Measurements from ENCODE around the gene MACROD2.

The MACROD2 gene

GRCh38 chr20:16030253-16030652 lies 2034.9 kb downstream of the MACROD2 start:
- H3K4me3 Mint-ChIP-seq, result no peak overlapping the region
- CTCF ChIA-PET, result no interaction called here
- H3K4me1 Mint-ChIP-seq, result no peaks in the 10 kb centered on the region
- no peaks in the 10 kb centered on the region for H3K36me3 Mint-ChIP-seq
- H3K9me3 Mint-ChIP-seq, result no peaks in the 10 kb centered on the region
- DNase-seq, result no peak
- H3K27me3 Mint-ChIP-seq, result no peaks in the 10 kb centered on the region
- H3K27ac Mint-ChIP-seq, result no peak overlapping the region

GRCh38 chr20:16035576-16035975 lies 2040.3 kb downstream of the MACROD2 start:
- H3K4me3 Mint-ChIP-seq, result no peak overlapping the region
- H3K36me3 Mint-ChIP-seq, result no peaks in the 10 kb centered on the region
- no peak overlapping the region for H3K27ac Mint-ChIP-seq
- no peaks in the 10 kb centered on the region for H3K4me1 Mint-ChIP-seq
- H3K9me3 Mint-ChIP-seq, result peaks cover 1% of the 10 kb centered on the region
- no peaks in the 10 kb centered on the region for H3K27me3 Mint-ChIP-seq
- CTCF ChIA-PET, result no interaction called here
- no peak for DNase-seq

GRCh38 chr20:16036331-16036730 lies 2041.0 kb downstream of the MACROD2 start:
- no peak for DNase-seq
- Mint-ChIP-seq H3K27ac (no peak overlapping the region), H3K36me3 (no peaks in the 10 kb centered on the region), H3K27me3 (no peaks in the 10 kb centered on the region), H3K4me3 (no peak overlapping the region), H3K4me1 (no peaks in the 10 kb centered on the region), H3K9me3 (peaks cover 1% of the 10 kb centered on the region)
- CTCF ChIA-PET, result interaction anchor here (0.7 kb wide), 1 partner anchor 1343 kb away, joined by 3 read pairs; no protein-coding TSS in a partner anchor

- CTCF ChIA-PET, result no interaction called here
- Mint-ChIP-seq H3K27me3 (no peaks in the 10 kb centered on the region), H3K27ac (no peak overlapping the region), H3K4me3 (no peak overlapping the region), H3K9me3 (peaks cover 3% of the 10 kb centered on the region), H3K4me1 (no peaks in the 10 kb centered on the region), H3K36me3 (no peaks in the 10 kb centered on the region)
- DNase-seq, result no peak
Observed at GRCh38 chr20:16040742-16041141, 2045.4 kb downstream of the MACROD2 start.

- CTCF ChIA-PET, result no interaction called here
- H3K27ac Mint-ChIP-seq, result no peak overlapping the region
- H3K9me3 Mint-ChIP-seq, result peaks cover 2% of the 10 kb centered on the region
- no peaks in the 10 kb centered on the region for H3K36me3 Mint-ChIP-seq
- H3K4me1 Mint-ChIP-seq, result no peaks in the 10 kb centered on the region
- no peaks in the 10 kb centered on the region for H3K27me3 Mint-ChIP-seq
- no peak for DNase-seq
- no peak overlapping the region for H3K4me3 Mint-ChIP-seq
Observed at GRCh38 chr20:16042731-16043130, 2047.4 kb downstream of the MACROD2 start.

GRCh38 chr20:16043931-16044330 lies 2048.6 kb downstream of the MACROD2 start:
- CTCF ChIA-PET, result no interaction called here
- peaks cover 2% of the 10 kb centered on the region for H3K9me3 Mint-ChIP-seq
- DNase-seq, result no peak
- H3K27me3 Mint-ChIP-seq, result no peaks in the 10 kb centered on the region
- no peak overlapping the region for H3K4me3 Mint-ChIP-seq
- H3K27ac Mint-ChIP-seq, result no peak overlapping the region
- no peaks in the 10 kb centered on the region for H3K36me3 Mint-ChIP-seq
- no peaks in the 10 kb centered on the region for H3K4me1 Mint-ChIP-seq

- no peak overlapping the region for H3K4me3 Mint-ChIP-seq
- no peaks in the 10 kb centered on the region for H3K4me1 Mint-ChIP-seq
- H3K9me3 Mint-ChIP-seq, result peaks cover 2% of the 10 kb centered on the region
- CTCF ChIA-PET, result no interaction called here
- H3K36me3 Mint-ChIP-seq, result no peaks in the 10 kb centered on the region
- no peaks in the 10 kb centered on the region for H3K27me3 Mint-ChIP-seq
- no peak overlapping the region for H3K27ac Mint-ChIP-seq
- no peak for DNase-seq
Observed at GRCh38 chr20:16048876-16049275, 2053.6 kb downstream of the MACROD2 start.

GRCh38 chr20:16049529-16050093 lies 2054.3 kb downstream of the MACROD2 start:
- Mint-ChIP-seq H3K27me3 (no peaks in the 10 kb centered on the region), H3K4me1 (no peaks in the 10 kb centered on the region), H3K4me3 (no peak overlapping the region), H3K36me3 (no peaks in the 10 kb centered on the region), H3K9me3 (peaks cover 5% of the 10 kb centered on the region), H3K27ac (no peak overlapping the region)
- DNase-seq, result no peak
- CTCF ChIA-PET, result no interaction called here

GRCh38 chr20:16050366-16050765 lies 2055.1 kb downstream of the MACROD2 start:
- H3K36me3 Mint-ChIP-seq, result no peaks in the 10 kb centered on the region
- no peak for DNase-seq
- H3K27ac Mint-ChIP-seq, result no peak overlapping the region
- H3K4me3 Mint-ChIP-seq, result no peak overlapping the region
- no peaks in the 10 kb centered on the region for H3K27me3 Mint-ChIP-seq
- H3K4me1 Mint-ChIP-seq, result no peaks in the 10 kb centered on the region
- CTCF ChIA-PET, result no interaction called here
- peaks cover 8% of the 10 kb centered on the region for H3K9me3 Mint-ChIP-seq

GRCh38 chr20:16051968-16052367 lies 2056.7 kb downstream of the MACROD2 start:
- Mint-ChIP-seq H3K4me1 (no peaks in the 10 kb centered on the region), H3K27me3 (no peaks in the 10 kb centered on the region), H3K27ac (no peak overlapping the region), H3K4me3 (no peak overlapping the region), H3K36me3 (no peaks in the 10 kb centered on the region), H3K9me3 (peaks cover 10% of the 10 kb centered on the region)
- DNase-seq, result no peak
- CTCF ChIA-PET, result no interaction called here

GRCh38 chr20:16052456-16052855 lies 2057.1 kb downstream of the MACROD2 start:
- CTCF ChIA-PET, result no interaction called here
- no peak for DNase-seq
- no peaks in the 10 kb centered on the region for H3K27me3 Mint-ChIP-seq
- H3K36me3 Mint-ChIP-seq, result no peaks in the 10 kb centered on the region
- no peaks in the 10 kb centered on the region for H3K4me1 Mint-ChIP-seq
- no peak overlapping the region for H3K4me3 Mint-ChIP-seq
- no peak overlapping the region for H3K27ac Mint-ChIP-seq
- peaks cover 10% of the 10 kb centered on the region for H3K9me3 Mint-ChIP-seq

GRCh38 chr20:16054985-16055384 lies 2059.7 kb downstream of the MACROD2 start:
- H3K9me3 Mint-ChIP-seq, result peaks cover 10% of the 10 kb centered on the region
- H3K27ac Mint-ChIP-seq, result no peak overlapping the region
- no peaks in the 10 kb centered on the region for H3K27me3 Mint-ChIP-seq
- no peak overlapping the region for H3K4me3 Mint-ChIP-seq
- DNase-seq, result no peak
- H3K36me3 Mint-ChIP-seq, result no peaks in the 10 kb centered on the region
- H3K4me1 Mint-ChIP-seq, result no peaks in the 10 kb centered on the region
- CTCF ChIA-PET, result no interaction called here

- CTCF ChIA-PET, result no interaction called here
- no peak for DNase-seq
- Mint-ChIP-seq H3K9me3 (peaks cover 10% of the 10 kb centered on the region), H3K4me3 (no peak overlapping the region), H3K36me3 (no peaks in the 10 kb centered on the region), H3K27me3 (no peaks in the 10 kb centered on the region), H3K27ac (no peak overlapping the region), H3K4me1 (no peaks in the 10 kb centered on the region)
Observed at GRCh38 chr20:16057651-16058050, 2062.3 kb downstream of the MACROD2 start.

GRCh38 chr20:16058268-16058667 lies 2063.0 kb downstream of the MACROD2 start:
- no peak for DNase-seq
- CTCF ChIA-PET, result no interaction called here
- H3K4me3 Mint-ChIP-seq, result no peak overlapping the region
- peaks cover 10% of the 10 kb centered on the region for H3K9me3 Mint-ChIP-seq
- no peaks in the 10 kb centered on the region for H3K4me1 Mint-ChIP-seq
- H3K27me3 Mint-ChIP-seq, result no peaks in the 10 kb centered on the region
- H3K36me3 Mint-ChIP-seq, result no peaks in the 10 kb centered on the region
- H3K27ac Mint-ChIP-seq, result no peak overlapping the region

GRCh38 chr20:16059841-16060240 lies 2064.5 kb downstream of the MACROD2 start:
- Mint-ChIP-seq H3K27ac (no peak overlapping the region), H3K4me3 (no peak overlapping the region), H3K9me3 (peaks cover 6% of the 10 kb centered on the region), H3K4me1 (no peaks in the 10 kb centered on the region), H3K27me3 (no peaks in the 10 kb centered on the region), H3K36me3 (no peaks in the 10 kb centered on the region)
- CTCF ChIA-PET, result no interaction called here
- DNase-seq, result no peak

GRCh38 chr20:16061351-16061750 lies 2066.0 kb downstream of the MACROD2 start:
- Mint-ChIP-seq H3K9me3 (no peaks in the 10 kb centered on the region), H3K36me3 (no peaks in the 10 kb centered on the region), H3K4me1 (no peaks in the 10 kb centered on the region), H3K27me3 (no peaks in the 10 kb centered on the region), H3K27ac (no peak overlapping the region), H3K4me3 (no peak overlapping the region)
- DNase-seq, result no peak
- CTCF ChIA-PET, result no interaction called here

All from activated naive CD4-positive, alpha-beta T cell treated with anti-CD3 and anti-CD28 coated beads, Interleukin-2, amount 10 ng/mL, durations not matched to agents 7 days and 5 days (primary cell).